Measurements from ENCODE around the gene MS4A7.

The MS4A7 gene

GRCh38 chr11:60396382-60396781, 18.1 kb downstream of the MS4A7 start, which contains the start of gene MS4A14:
Gene MS4A14, plus strand, starts transcription at chr11:60396459. Its CDS starts 120 bp downstream, at chr11:60396579.
- Histone ChIP-seq H3K9me3 (ENCODE audit: control insufficient read depth, insufficient read depth, low read depth, low read length) (no peaks in the 10 kb centered on the region), H3K9ac (ENCODE audit: low read length) (no peak within 1 kb of the TSS), H3K36me3 (ENCODE audit: control insufficient read depth, insufficient read depth, low read length) (no peaks in the 10 kb centered on the region), H3K27ac (ENCODE audit: low read depth, low read length) (no peak within 1 kb of the TSS), H3K27me3 (ENCODE audit: control insufficient read depth, insufficient read depth, low read length) (no peaks in the 10 kb centered on the region), H3K4me3 (ENCODE audit: low read depth, low read length) (no peak within 1 kb of the TSS), H3K4me1 (ENCODE audit: control insufficient read depth, insufficient read depth, low read length) (no peaks in the 10 kb centered on the region)

- Histone ChIP-seq H3K9ac (ENCODE audit: low read length) (no peak overlapping the region), H3K4me1 (ENCODE audit: control insufficient read depth, insufficient read depth, low read length) (no peaks in the 10 kb centered on the region), H3K27ac (ENCODE audit: low read depth, low read length) (no peak overlapping the region), H3K36me3 (ENCODE audit: control insufficient read depth, insufficient read depth, low read length) (no peaks in the 10 kb centered on the region), H3K27me3 (ENCODE audit: control insufficient read depth, insufficient read depth, low read length) (no peaks in the 10 kb centered on the region), H3K4me3 (ENCODE audit: low read depth, low read length) (no peak overlapping the region), H3K9me3 (ENCODE audit: control insufficient read depth, insufficient read depth, low read depth, low read length) (peaks cover 3% of the 10 kb centered on the region; the same call in 1 of the 2 replicates)
Measured at GRCh38 chr11:60396799-60397198, 18.5 kb downstream of the MS4A7 start.

- Histone ChIP-seq H3K4me3 (ENCODE audit: low read depth, low read length) (no peak overlapping the region), H3K27me3 (ENCODE audit: control insufficient read depth, insufficient read depth, low read length) (no peaks in the 10 kb centered on the region), H3K4me1 (ENCODE audit: control insufficient read depth, insufficient read depth, low read length) (no peaks in the 10 kb centered on the region), H3K36me3 (ENCODE audit: control insufficient read depth, insufficient read depth, low read length) (no peaks in the 10 kb centered on the region), H3K9ac (ENCODE audit: low read length) (no peak overlapping the region), H3K9me3 (ENCODE audit: control insufficient read depth, insufficient read depth, low read depth, low read length) (peaks cover 6% of the 10 kb centered on the region; the same call in 1 of the 2 replicates), H3K27ac (ENCODE audit: low read depth, low read length) (no peak overlapping the region)
Measured at GRCh38 chr11:60420015-60420414, 41.7 kb downstream of the MS4A7 start.

- no peaks in the 10 kb centered on the region for H3K36me3 ChIP-seq (ENCODE audit: control insufficient read depth, insufficient read depth, low read length)
- no peak overlapping the region for H3K9ac ChIP-seq (ENCODE audit: low read length)
- H3K27me3 ChIP-seq (ENCODE audit: control insufficient read depth, insufficient read depth, low read length) = no peaks in the 10 kb centered on the region
- H3K9me3 ChIP-seq (ENCODE audit: control insufficient read depth, insufficient read depth, low read depth, low read length) = peaks cover 6% of the 10 kb centered on the region; the same call in 1 of the 2 replicates
- no peak overlapping the region for H3K27ac ChIP-seq (ENCODE audit: low read depth, low read length)
- no peak overlapping the region for H3K4me3 ChIP-seq (ENCODE audit: low read depth, low read length)
- no peaks in the 10 kb centered on the region for H3K4me1 ChIP-seq (ENCODE audit: control insufficient read depth, insufficient read depth, low read length)
Measured at GRCh38 chr11:60422609-60423008, 44.3 kb downstream of the MS4A7 start.

- no peak overlapping the region for H3K27ac ChIP-seq (ENCODE audit: low read depth, low read length)
- no peaks in the 10 kb centered on the region for H3K9me3 ChIP-seq (ENCODE audit: control insufficient read depth, insufficient read depth, low read depth, low read length)
- no peaks in the 10 kb centered on the region for H3K36me3 ChIP-seq (ENCODE audit: control insufficient read depth, insufficient read depth, low read length)
- H3K4me3 ChIP-seq (ENCODE audit: low read depth, low read length) = no peak overlapping the region
- no peak overlapping the region for H3K9ac ChIP-seq (ENCODE audit: low read length)
- H3K4me1 ChIP-seq (ENCODE audit: control insufficient read depth, insufficient read depth, low read length) = no peaks in the 10 kb centered on the region
- no peaks in the 10 kb centered on the region for H3K27me3 ChIP-seq (ENCODE audit: control insufficient read depth, insufficient read depth, low read length)
Measured at GRCh38 chr11:60428517-60428916, 50.2 kb downstream of the MS4A7 start.

GRCh38 chr11:60429272-60429671, 50.9 kb downstream of the MS4A7 start, which contains the start of gene MS4A5:
Gene MS4A5, plus strand, starts transcription at chr11:60429572. Its CDS starts 103 bp downstream, at chr11:60429675.
- Histone ChIP-seq H3K27me3 (ENCODE audit: control insufficient read depth, insufficient read depth, low read length) (no peaks in the 10 kb centered on the region), H3K27ac (ENCODE audit: low read depth, low read length) (no peak within 1 kb of the TSS), H3K9me3 (ENCODE audit: control insufficient read depth, insufficient read depth, low read depth, low read length) (no peaks in the 10 kb centered on the region), H3K4me1 (ENCODE audit: control insufficient read depth, insufficient read depth, low read length) (no peaks in the 10 kb centered on the region), H3K36me3 (ENCODE audit: control insufficient read depth, insufficient read depth, low read length) (no peaks in the 10 kb centered on the region), H3K4me3 (ENCODE audit: low read depth, low read length) (no peak within 1 kb of the TSS), H3K9ac (ENCODE audit: low read length) (no peak within 1 kb of the TSS)

GRCh38 chr11:60431251-60431650, 52.9 kb downstream of the MS4A7 start:
- no peak overlapping the region for H3K9ac ChIP-seq (ENCODE audit: low read length)
- no peaks in the 10 kb centered on the region for H3K4me1 ChIP-seq (ENCODE audit: control insufficient read depth, insufficient read depth, low read length)
- H3K27me3 ChIP-seq (ENCODE audit: control insufficient read depth, insufficient read depth, low read length) = no peaks in the 10 kb centered on the region
- H3K4me3 ChIP-seq (ENCODE audit: low read depth, low read length) = no peak overlapping the region
- H3K27ac ChIP-seq (ENCODE audit: low read depth, low read length) = no peak overlapping the region
- no peaks in the 10 kb centered on the region for H3K9me3 ChIP-seq (ENCODE audit: control insufficient read depth, insufficient read depth, low read depth, low read length)
- no peaks in the 10 kb centered on the region for H3K36me3 ChIP-seq (ENCODE audit: control insufficient read depth, insufficient read depth, low read length)

- Histone ChIP-seq H3K27me3 (ENCODE audit: control insufficient read depth, insufficient read depth, low read length) (no peaks in the 10 kb centered on the region), H3K9ac (ENCODE audit: low read length) (no peak overlapping the region), H3K4me1 (ENCODE audit: control insufficient read depth, insufficient read depth, low read length) (no peaks in the 10 kb centered on the region), H3K27ac (ENCODE audit: low read depth, low read length) (no peak overlapping the region), H3K4me3 (ENCODE audit: low read depth, low read length) (no peak overlapping the region), H3K9me3 (ENCODE audit: control insufficient read depth, insufficient read depth, low read depth, low read length) (no peaks in the 10 kb centered on the region), H3K36me3 (ENCODE audit: control insufficient read depth, insufficient read depth, low read length) (no peaks in the 10 kb centered on the region)
Measured at GRCh38 chr11:60433401-60433800, 55.1 kb downstream of the MS4A7 start.
